ENCODE results near the gene PARD6A. TPM values are rescaled to one million over a fixed set of nuclear protein-coding genes. Genes with fewer than 3 reads are reported as not detected.

Gene PARD6A
- total and polyA plus RNA-seq, 2 of the 4 experiments (the other 2 are of a cell fraction) = 0.36 to 0.55 TPM

GRCh38 chr16:67704110-67704509, 43.4 kb downstream of the PARD6A start:
- ATAC-seq (ENCODE audit: low read depth) (no peak), DNase-seq (no peak)
- BruUV-seq (replicated peaks) = no TSS peak
- no peaks in the 10 kb centered on the region for H3K9me3 ChIP-seq (ENCODE audit: control insufficient read depth, insufficient read depth, low read length)
- H2BK20ac ChIP-seq (ENCODE audit: low read depth, low read length) = no peak overlapping the region
- no peak overlapping the region for H3K27ac ChIP-seq (ENCODE audit: insufficient read depth, low read length)
- POLR2A ChIA-PET (ENCODE audit: unreplicated experiment) = no interaction called here
- H3K36me3 ChIP-seq (ENCODE audit: control insufficient read depth, insufficient read depth, low read length) = no peaks in the 10 kb centered on the region
- CTCF ChIA-PET = no interaction called here
- H3K14ac ChIP-seq (replicated peaks; ENCODE audit: low read depth, low read length) = no peak overlapping the region
- no peaks in the 10 kb centered on the region for H3K27me3 ChIP-seq (ENCODE audit: control insufficient read depth, insufficient read depth, low read length)
- H3K4me2 ChIP-seq (ENCODE audit: low read depth, low read length) = no peak overlapping the region
- H3K9ac ChIP-seq (ENCODE audit: low read depth, low read length) = no peak overlapping the region
- H2AK5ac ChIP-seq (ENCODE audit: low read depth, low read length) = no peak overlapping the region
- H3K4me1 ChIP-seq (ENCODE audit: control insufficient read depth, insufficient read depth, low read length) = peaks cover 4% of the 10 kb centered on the region; the same call in 1 of the 2 replicates
- no peak for TF ChIP-seq RCOR1 (IDR thresholded peaks at IDR 0.05; ENCODE audit: insufficient replicate concordance, low read length)
- in situ Hi-C loops (cut with MboI; ENCODE audit: low sequenced_read_pairs) = no loop called here
- H4K20me1 ChIP-seq (ENCODE audit: insufficient read depth, low read length) = peaks cover 24% of the 10 kb centered on the region; the same call in 1 of the 2 replicates
- H3K23ac ChIP-seq (ENCODE audit: low read depth, low read length) = no peak overlapping the region
- no peak overlapping the region for H2BK120ac ChIP-seq (ENCODE audit: low read depth, low read length)
- no peak overlapping the region for H3K4ac ChIP-seq (ENCODE audit: low read depth, low read length)
- no peak overlapping the region for H4K5ac ChIP-seq (ENCODE audit: low read depth, low read length)
- no peak overlapping the region for H2BK15ac ChIP-seq (ENCODE audit: low read depth, low read length)
- dilution Hi-C loops (cut with HindIII; ENCODE audit: low sequenced_read_pairs, unreplicated experiment) = no loop called here
- no peak overlapping the region for H3K18ac ChIP-seq (ENCODE audit: low read depth, low read length)
- H2BK5ac ChIP-seq (ENCODE audit: low read depth, low read length, poor library complexity, severe bottlenecking) = no peak overlapping the region
- H2AFZ ChIP-seq (replicated peaks; ENCODE audit: low read length, poor library complexity) = no peak overlapping the region
- intact Hi-C loops (cut with micrococcal nuclease) = no loop called here
- H3K9me1 ChIP-seq (ENCODE audit: insufficient read depth, low read length) = peaks cover 9% of the 10 kb centered on the region
- peaks cover 4 to 50% of the 10 kb centered on the region in 2 experiments for H3K79me1 ChIP-seq (ENCODE audit: low read depth in 1 of 2, low read length in 2 of 2)
- no peak overlapping the region for H2AK9ac ChIP-seq (replicated peaks; ENCODE audit: low read depth, low read length, poor library complexity)
- no peak overlapping the region for H4K91ac ChIP-seq (ENCODE audit: insufficient read depth, low read depth, low read length)
- H3K56ac ChIP-seq (ENCODE audit: extremely low read depth, insufficient read depth, low read length) = no peak overlapping the region
- WGBS, 2 experiments (ENCODE audit: extremely low coverage in 2 of 2, insufficient read length in 1 of 2) = no CpG with 5 or more reads among the region's 5 CpGs
- no peak overlapping the region for H4K8ac ChIP-seq (ENCODE audit: low read depth in 2 of 2, low read length in 2 of 2)
- H3K4me3 ChIP-seq (ENCODE audit: insufficient read depth, low read depth, low read length) = no peak overlapping the region

Data from IMR-90 (cell line).